Activated CD8-positive, alpha-beta memory T cell treated with anti-CD3 and anti-CD28 coated beads, Interleukin-2, amount 50 U/mL, for 1 hour (primary cell): ENCODE measurements around the gene GPATCH4.
"Not testable (repeated sequence)": the region's sequence is repeated elsewhere in the genome, so short reads cannot be mapped to it uniquely, and the experiment has no call there.

Source experiments
- DNase-seq: peaks from one replicate; pipeline ENCODE4 v3.0.0-alpha.2; 2020; ENCODE audit errors: extremely low read depth

The GPATCH4 gene

DNA sequence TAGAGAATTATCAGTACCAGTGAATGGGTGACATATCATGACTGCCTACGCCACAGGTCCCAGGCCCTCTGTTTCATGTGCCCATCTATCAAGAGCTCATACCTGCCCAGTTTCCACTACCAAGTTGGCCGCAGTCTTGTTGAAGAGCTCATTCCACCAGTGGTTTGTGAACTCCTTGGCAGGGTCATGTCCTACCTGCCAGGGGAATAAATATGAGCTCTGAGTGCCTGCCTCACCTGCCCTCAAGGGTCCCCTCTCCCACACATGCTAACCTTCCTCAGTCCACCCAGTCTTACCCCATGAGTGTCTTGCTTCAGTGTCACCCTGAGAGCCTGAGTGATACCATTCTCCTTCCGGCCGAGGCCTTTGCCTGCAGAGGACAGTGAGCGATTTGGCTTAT, 3.2 kb downstream of the GPATCH4 start:
- no peak for DNase-seq

GRCh38 chr1:156596426-156596825, 4.9 kb downstream of the GPATCH4 start:
- no peak for DNase-seq

DNA sequence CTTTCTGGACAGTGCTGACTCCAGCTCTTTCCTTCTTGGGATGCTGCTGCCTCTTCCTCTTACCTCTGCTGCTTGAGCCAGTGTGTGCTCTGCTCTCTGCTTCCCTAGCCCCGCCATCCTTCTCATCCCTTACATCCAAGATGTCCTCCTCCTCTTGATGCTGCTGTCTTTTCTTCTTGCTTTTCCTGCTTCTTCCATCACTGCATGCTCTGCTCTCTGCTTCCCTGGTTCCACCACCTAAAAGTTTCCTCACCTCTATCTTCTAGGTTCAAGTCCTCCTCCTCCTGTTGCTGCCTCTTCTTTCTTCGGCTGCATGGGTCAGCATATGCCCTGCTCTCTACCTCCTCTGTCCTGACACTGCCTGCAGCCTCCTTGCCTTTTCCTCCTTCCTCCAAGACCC, 6.3 kb downstream of the GPATCH4 start:
- no peak for DNase-seq

- no peak for DNase-seq
These were observed 7.1 kb downstream of the GPATCH4 start for GRCh38 chr1:156594190-156594589.

GRCh38 chr1:156593661-156593989, 7.7 kb downstream of the GPATCH4 start:
- DNase-seq = no peak

- no peak for DNase-seq
These were observed 8.2 kb downstream of the GPATCH4 start for GRCh38 chr1:156592910-156593660.

GRCh38 chr1:156592158-156592909, 8.9 kb downstream of the GPATCH4 start:
- no peak for DNase-seq

DNA sequence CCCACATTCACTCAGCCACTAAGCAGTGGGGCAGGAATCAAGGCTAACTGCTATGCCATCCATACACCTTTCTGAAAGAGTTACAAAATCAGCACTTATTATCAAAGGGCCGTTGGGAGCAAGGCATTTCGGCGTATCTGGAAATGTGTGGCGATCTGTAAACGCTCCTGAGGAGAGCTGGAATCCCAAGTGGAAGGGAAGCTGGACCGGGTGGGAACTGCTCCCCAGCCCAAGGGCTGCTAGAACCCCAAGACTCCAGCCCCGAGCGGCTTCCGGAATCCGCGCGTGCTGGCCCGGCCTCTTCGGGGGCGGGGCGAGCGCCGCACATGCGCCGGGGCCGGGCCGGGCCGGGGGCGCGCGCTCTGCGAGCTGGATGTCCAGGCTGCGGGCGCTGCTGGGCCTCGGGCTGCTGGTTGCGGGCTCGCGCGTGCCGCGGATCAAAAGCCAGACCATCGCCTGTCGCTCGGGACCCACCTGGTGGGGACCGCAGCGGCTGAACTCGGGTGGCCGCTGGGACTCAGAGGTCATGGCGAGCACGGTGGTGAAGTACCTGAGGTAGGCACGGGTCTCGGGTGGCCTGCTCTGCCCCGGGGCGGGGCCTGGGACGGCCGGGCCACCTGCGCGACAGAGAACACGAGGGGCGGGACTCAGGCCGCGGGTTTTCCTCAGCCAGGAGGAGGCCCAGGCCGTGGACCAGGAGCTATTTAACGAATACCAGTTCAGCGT, 9.7 kb downstream of the GPATCH4 start, which contains the start of gene NAXE:
Gene NAXE, plus strand, starts transcription at position 345 of the 726 bp plus-strand sequence. Its CDS starts 29 bp downstream, at position 374.
- no peak for DNase-seq

DNA sequence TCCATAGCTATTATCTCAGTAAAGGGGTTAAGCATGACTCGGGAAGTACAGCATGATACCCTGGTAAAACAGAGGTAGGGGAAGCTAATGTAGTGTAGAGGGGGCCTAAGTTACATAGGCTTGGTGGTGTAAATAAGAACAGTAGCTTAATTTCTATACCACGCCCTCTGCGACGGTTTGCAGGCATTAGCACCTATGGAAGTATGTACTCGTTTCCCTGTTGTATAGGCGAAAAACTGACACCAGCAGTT, 10.2 kb downstream of the GPATCH4 start:
- no peak for DNase-seq

DNA sequence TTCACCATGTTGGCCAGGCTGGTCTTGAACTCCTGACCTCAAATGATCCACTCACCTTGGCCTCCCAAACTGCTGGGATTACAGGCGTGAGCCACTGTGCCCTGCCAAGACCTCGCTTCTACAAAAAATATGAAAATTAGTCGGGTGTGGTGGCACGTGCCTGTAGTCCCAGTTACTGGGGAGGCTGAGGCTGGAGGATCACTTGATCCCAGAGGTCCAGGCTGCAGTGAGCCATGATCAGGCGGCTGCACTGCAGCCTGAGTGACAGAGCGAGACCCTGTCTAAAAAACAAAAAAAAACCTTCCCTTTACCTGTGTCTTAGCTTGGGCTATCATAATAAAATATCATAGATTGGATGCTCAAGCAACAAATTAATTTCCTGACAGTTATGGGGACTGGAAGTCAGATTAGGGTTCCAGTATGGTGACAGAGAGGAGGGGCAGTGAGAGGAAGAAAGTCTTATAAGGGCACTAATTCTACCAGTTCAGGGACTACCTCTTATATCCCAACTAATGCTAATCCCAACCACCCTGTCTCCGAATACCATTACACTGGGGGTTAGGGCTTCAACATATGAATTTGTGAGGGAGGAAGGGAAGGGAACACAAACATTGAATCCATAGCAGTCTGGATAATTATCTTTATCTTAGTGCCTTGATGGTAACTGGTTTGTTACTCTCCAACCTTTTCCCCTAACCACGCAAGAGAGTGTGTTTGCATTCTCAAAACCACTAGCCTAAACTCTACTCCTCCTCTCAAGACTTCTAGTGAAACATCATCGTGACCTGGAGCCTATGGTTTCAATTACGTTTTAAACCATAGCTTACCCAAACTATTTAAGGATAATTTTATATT, 10.7 kb downstream of the GPATCH4 start:
- DNase-seq = no peak

DNA sequence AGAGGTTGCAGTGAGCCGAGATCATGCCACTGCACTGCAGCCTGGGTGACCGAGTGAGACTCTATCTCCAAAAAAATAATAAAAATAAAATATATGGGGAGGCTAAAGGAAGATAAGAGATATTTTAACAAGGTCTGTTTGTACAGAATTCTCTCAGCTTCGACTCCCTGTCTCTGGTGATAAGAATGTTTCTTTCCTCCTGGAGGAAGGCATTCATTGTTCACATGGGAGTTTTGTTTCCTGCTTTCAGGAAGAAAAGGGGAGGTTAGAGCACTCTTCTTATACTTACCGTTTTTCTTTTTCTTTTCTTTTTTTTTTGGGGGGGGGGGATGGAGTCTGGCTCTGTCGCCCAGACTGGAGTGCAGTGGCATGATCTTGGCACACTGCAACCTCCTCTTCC, 11.7 kb downstream of the GPATCH4 start:
- no peak for DNase-seq

DNA sequence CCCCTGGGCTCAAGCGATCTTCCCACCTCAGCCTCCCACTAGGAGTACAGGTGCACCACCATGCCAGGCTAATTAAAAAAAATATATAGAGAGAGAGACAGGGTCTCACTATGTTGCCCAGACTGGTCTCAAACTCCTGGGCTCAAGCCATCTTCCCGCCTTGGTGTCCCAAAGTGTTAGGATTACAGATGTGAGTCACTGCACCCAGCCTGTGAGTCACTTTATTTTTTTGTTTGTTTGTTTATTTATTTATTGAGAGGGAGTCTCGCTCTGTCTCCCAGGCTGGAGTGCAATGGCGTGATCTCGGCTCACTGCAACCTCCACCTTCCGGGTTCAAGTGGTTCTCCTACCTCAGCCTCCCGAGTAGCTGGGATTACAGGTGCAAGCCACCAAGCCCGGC, 13.4 kb downstream of the GPATCH4 start:
- not testable (repeated sequence) for DNase-seq

DNA sequence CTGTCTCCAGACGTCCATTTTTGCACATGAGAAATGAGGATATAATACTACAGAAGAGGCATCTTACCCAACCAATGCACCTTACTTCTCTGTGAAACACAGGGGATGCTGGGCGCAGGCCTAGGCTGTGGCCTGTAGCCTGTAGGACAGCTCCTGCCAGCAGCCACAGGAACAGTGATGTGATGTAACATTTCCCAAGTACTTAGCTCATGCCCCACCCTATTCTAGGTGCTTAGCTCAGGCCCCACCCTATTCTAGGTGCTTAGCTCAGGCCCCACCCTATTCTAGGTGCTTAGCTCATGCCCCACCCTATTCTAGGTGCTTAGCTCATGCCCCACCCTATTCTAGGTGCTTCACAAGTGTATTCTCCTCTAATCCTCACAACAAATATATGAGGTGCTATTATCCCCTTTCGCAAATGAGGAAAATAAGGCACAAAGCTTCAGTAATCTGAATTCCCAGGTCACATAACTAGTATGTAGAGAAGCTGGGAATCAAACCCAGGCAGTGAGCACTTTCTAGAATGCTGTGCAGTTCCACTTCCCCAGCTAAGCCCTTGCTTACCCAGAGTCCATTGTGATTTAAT, 14.3 kb downstream of the GPATCH4 start:
- no peak for DNase-seq

DNA sequence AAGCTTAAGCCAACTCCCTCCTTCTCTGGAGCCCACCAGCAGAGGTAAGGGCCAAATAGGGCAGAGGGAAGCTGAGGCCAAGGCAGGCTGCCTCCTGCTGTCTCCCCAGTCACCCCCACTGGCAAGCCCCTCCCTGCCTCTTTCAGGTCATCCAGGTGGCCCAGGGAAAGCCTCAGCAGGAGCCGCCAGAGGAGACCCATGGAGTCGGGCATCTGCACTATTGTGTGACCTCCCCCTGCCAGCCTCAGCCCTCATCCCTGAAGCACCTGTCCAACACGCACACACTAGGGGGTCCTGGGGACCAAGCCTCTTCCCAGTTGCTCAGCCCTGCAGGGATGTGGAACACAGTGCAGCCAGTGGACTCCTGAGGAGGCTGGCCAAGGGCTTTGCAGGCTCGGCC, 15.0 kb downstream of the GPATCH4 start:
- DNase-seq = no peak

- DNase-seq = no peak
These were observed 16.5 kb downstream of the GPATCH4 start for GRCh38 chr1:156584813-156585212.

DNA sequence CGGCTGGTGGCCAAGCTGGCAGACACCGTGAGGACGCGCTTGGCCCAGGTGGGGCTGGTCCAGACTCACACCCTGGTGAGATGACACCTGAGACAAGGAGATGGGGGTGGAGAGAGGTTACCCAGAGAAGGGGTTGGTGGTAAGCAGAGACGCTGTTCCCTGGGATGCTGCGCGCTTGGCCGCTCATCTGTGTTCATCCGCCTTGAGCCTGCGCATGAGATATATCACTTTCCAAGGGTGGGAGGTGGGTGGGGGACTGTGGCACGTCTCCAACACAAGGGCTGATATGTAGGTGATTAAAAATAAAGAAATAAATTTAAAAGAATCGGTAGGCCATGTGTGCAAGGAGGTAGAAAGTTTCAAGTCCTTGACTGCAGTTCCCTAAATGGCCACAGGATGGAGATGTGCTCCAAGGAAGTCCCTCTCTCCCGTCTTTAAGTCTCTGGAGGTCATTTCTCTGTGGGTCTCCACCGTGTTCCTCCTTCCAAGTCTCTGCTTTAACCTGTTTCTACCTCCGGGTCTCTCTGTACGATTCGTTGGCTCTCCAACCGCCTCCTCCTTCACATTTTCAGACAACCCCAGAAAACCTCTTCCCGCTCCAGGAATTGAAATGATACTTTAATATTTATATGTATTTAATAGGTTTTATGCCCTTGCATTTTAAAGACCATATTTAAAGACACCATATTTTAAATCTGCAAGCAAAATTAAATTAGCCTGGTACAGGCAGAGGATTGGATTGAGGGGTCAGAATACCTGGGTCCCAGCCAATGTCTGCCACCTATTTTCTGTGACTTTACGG, 17.3 kb downstream of the GPATCH4 start:
- peak; percentile 40 for DNase-seq

- DNase-seq = no peak
These were observed 18.8 kb downstream of the GPATCH4 start for GRCh38 chr1:156582388-156583017.

- DNase-seq = no peak
These were observed 19.5 kb downstream of the GPATCH4 start for GRCh38 chr1:156581661-156582387.

GRCh38 chr1:156579472-156579871, 21.8 kb downstream of the GPATCH4 start, which contains the start of gene TTC24:
TTC24 (plus strand) TSS chr1:156579723; CDS start chr1:156581365, 1,642 bp downstream.
- no peak for DNase-seq
